ENCODE results near the gene IL16.

- no peak for TF ChIP-seq CTCF (IDR thresholded peaks at IDR 0.05; ENCODE audit: insufficient read depth, low read length)
- no peak for TF ChIP-seq POLR2AphosphoS5 (IDR thresholded peaks at IDR 0.05; ENCODE audit: low read depth)
- TF ChIP-seq REST (IDR thresholded peaks at IDR 0.05; ENCODE audit: insufficient replicate concordance, low read depth), result no peak
These were observed 105.2 kb downstream of the IL16 start for GRCh38 chr15:81301815-81302399.

All from HL-60 (cell line).